Activated naive CD8-positive, alpha-beta T cell (primary cell): ENCODE data around the gene GAS7.

Source experiments
- H3K27ac Mint-ChIP-seq: one replicate; pipeline ENCODE4 v1.8.0; 2021; ENCODE audit warnings: mixed read lengths
- H3K27me3 Mint-ChIP-seq: one replicate; pipeline ENCODE4 v1.8.0; 2021; ENCODE audit warnings: mixed read lengths
- H3K36me3 Mint-ChIP-seq: one replicate; pipeline ENCODE4 v1.8.0; 2021; ENCODE audit warnings: mixed read lengths
- H3K4me1 Mint-ChIP-seq: one replicate; pipeline ENCODE4 v1.8.0; 2021; ENCODE audit warnings: low read depth, mixed read lengths
- H3K4me3 Mint-ChIP-seq: one replicate; pipeline ENCODE4 v1.8.0; 2021; ENCODE audit warnings: mild to moderate bottlenecking, mixed read lengths
- H3K9me3 Mint-ChIP-seq: one replicate; pipeline ENCODE4 v1.8.0; 2021; ENCODE audit warnings: low read depth, mixed read lengths

Gene GAS7

DNA sequence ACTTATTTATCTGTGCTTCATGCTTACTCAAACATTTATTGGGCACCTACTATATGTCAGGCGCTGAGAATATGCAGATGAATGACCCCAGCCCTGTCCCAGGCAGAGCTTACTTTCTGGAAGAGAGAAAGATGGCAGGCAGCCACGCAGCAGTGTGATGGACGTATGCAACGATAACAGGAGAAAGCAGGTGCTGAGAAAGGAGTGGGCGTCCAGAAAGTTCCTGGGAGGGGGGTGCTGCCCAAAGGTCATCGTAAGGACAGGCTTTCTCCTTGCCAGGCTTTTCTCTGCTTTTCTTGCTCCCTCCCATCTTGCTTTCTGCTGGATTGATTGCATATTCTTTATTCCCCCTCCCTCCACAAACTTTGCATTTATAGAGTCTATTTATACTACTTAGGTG is 124.5 kb downstream of the GAS7 start:
- no peak overlapping the region for H3K27ac Mint-ChIP-seq
- no peaks in the 10 kb centered on the region for H3K4me1 Mint-ChIP-seq
- H3K9me3 Mint-ChIP-seq, result peaks cover 5% of the 10 kb centered on the region
- peaks cover 2% of the 10 kb centered on the region for H3K27me3 Mint-ChIP-seq
- H3K4me3 Mint-ChIP-seq, result no peak overlapping the region
- H3K36me3 Mint-ChIP-seq, result no peaks in the 10 kb centered on the region

DNA sequence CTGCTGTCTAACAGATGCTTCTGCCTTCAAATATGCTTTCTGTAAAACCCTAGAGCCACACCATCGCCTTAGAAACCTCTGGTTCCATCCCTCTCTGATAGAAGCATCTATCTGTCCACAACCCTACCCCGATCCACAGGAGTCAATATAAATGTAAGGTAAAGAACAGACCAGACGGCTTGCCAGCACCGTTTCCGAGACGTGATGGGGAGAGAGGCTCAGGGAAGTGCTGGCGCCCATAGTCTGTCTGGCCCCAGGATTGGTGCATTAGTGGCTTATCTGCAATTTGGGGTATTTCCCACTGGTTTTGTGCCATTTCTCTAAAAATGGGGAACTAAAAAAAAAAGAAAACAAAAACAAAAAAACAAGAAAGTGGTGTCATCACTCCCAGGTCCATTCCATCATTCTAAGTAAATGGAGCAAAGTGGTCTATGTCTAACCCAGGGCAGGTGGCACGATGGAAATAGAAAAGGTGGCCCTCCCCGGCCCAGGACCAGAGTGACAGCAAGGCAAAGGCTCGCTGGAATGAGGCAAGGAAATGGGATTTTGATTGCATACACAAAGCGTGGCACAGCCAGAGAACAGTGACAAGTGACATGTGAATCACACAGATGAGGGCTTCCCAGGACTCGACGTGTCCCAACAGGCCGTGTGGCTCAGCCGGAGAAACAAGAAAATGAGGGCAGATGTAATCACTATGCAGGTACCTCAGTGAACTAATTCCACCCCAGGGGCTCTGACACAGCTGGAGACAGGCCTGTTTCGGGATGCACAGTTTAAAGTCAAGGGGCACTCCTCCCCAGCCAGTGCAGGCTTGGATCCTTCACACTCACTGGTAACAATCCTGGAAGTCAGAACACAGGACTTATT is 125.6 kb downstream of the GAS7 start:
- no peak overlapping the region for H3K27ac Mint-ChIP-seq
- peaks cover 4% of the 10 kb centered on the region for H3K9me3 Mint-ChIP-seq
- no peaks in the 10 kb centered on the region for H3K36me3 Mint-ChIP-seq
- H3K27me3 Mint-ChIP-seq, result peaks cover 2% of the 10 kb centered on the region
- no peaks in the 10 kb centered on the region for H3K4me1 Mint-ChIP-seq
- no peak overlapping the region for H3K4me3 Mint-ChIP-seq

DNA sequence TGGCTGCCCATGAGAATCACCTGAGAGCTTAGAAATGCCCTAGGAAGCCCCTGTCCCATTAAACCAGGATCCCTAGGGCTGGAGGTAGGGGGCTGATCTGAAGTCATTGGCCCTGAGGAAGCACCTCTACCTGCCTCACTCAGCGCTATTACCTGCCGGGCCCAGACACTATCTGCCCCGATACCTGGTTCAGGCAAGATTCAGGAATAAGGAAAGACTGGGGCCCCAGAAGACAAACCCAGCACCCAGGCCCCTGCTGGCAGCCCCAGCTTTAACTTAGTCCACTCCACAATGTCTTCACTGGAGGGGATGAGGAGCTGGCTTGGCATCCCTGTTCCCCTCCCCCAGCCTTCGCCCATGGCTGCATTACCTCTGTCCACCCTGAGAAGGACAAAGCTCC is 126.3 kb downstream of the GAS7 start:
- Mint-ChIP-seq H3K4me1 (no peaks in the 10 kb centered on the region), H3K4me3 (no peak overlapping the region), H3K27me3 (peaks cover 2% of the 10 kb centered on the region), H3K9me3 (no peaks in the 10 kb centered on the region), H3K27ac (no peak overlapping the region), H3K36me3 (no peaks in the 10 kb centered on the region)

DNA sequence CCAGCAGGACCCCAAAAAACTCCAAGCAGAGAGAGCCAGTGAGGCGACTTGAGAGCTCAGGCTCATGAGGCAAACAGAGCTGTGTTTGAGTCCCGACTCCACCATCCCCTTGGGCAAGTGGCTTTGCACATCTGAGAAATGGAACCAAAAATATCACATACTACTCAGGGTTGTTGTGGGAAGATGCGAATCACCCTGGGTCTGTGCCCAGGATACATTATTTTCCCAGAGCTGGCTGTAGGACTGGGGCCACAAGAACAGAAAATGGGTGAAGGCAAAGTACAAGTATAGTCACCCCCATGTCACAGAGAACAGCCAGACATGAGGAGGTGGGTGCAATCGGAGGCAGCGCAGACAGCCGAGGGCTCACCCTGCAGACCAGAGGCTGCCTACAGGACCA is 127.3 kb downstream of the GAS7 start:
- Mint-ChIP-seq H3K4me3 (no peak overlapping the region), H3K9me3 (no peaks in the 10 kb centered on the region), H3K27ac (no peak overlapping the region), H3K4me1 (no peaks in the 10 kb centered on the region), H3K36me3 (no peaks in the 10 kb centered on the region), H3K27me3 (peaks cover 2% of the 10 kb centered on the region)

DNA sequence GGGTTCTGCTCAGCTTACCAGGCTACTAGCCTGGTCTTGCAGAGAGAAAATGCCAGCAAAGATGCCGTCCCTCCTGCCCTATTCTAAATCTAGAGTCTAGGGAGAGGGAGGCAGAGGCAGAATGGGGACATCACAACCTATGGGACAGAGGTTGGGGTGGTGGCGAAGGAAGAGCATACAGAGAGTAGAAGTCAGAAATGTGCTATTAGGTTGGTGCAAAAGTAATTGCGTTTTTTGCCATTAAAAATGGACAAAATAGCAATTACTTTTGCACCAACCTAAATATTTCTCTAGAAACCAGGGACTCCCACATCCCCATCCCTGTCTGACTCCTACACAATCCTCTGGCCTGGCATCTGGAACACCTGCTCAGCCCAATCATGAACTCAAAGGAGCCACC is 127.7 kb downstream of the GAS7 start:
- H3K27me3 Mint-ChIP-seq, result peaks cover 2% of the 10 kb centered on the region
- H3K36me3 Mint-ChIP-seq, result no peaks in the 10 kb centered on the region
- no peak overlapping the region for H3K27ac Mint-ChIP-seq
- no peaks in the 10 kb centered on the region for H3K4me1 Mint-ChIP-seq
- H3K4me3 Mint-ChIP-seq, result no peak overlapping the region
- peaks cover 2% of the 10 kb centered on the region for H3K9me3 Mint-ChIP-seq

DNA sequence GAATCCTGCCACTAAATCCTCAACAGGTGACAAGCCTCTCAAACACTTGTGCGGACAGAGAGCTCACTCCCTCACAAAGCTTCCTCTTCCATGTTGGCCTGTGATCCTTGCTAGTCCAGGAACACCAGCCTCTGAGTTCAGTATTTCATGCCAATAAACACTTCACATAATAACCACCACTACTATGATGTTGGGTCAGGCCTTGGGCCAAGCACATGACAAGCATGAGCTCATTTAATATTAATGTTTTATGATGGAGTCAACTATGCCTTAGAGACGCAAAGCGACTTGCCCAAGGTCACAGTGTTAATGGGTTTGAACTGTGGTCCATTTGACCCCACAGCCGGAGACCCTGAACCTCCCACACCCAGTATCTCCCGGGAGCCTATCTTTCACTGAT is 129.1 kb downstream of the GAS7 start:
- Mint-ChIP-seq H3K27me3 (peaks cover 2% of the 10 kb centered on the region), H3K36me3 (no peaks in the 10 kb centered on the region), H3K4me3 (no peak overlapping the region), H3K27ac (no peak overlapping the region), H3K4me1 (no peaks in the 10 kb centered on the region), H3K9me3 (peaks cover 10% of the 10 kb centered on the region)

DNA sequence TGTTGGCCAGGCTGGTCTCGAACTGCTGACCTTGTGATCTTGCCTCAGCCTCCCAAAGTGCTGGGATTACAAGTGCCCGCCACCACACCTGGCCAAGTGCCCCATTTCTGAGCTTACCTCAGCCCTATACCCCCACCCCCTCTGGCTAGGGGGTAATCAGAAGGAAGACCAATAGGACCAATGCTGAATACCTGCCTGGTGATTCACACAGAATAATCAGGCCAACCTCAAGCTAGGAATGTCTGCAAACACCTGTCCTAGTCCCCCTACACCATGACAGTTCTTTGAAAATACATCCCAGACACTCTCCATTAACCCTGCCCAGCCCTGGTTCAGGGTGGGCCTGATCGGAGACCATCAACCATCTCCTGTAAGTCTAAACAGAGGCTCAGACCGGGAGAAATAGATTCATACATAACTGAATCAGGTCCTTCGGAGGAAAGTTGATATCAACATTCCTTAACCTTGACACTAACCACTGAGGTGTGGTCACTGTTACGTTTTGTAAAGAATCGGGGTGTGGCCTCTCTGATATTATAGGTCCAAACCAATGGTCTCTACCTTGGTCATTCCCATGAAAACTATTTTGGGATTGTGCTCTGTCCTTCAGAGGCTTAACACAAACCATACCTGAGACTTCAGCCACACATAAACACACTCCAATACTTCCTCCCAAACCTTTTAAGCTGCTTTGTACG is 130.8 kb downstream of the GAS7 start:
- Mint-ChIP-seq H3K27me3 (peaks cover 2% of the 10 kb centered on the region), H3K4me3 (no peak overlapping the region)

DNA sequence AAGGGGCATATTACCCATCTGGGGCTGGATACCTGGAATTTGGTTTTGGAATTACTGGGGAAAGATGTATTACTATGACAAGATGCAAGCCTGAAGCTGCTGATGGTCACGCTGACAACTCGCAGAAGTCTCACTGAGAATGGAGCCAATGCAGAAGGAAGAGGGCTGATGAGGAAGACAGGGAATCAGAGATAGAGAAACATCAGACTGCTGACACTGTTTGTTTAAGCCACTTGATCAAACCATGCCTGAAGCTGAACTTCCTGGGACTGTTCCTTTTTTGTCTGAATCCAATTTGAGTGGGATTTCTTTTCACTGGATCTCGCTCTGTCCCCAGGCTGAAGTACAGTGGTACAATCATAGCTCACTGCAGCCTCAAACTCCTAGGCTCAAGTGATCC is 133.9 kb downstream of the GAS7 start:
- Mint-ChIP-seq H3K4me1 (peaks cover 11% of the 10 kb centered on the region), H3K27ac (no peak overlapping the region), H3K27me3 (no peaks in the 10 kb centered on the region), H3K9me3 (peaks cover 10% of the 10 kb centered on the region), H3K36me3 (no peaks in the 10 kb centered on the region), H3K4me3 (no peak overlapping the region)

More for the DNA sequence above, 130.8 kb downstream of the GAS7 start:
- no peak overlapping the region for H3K27ac Mint-ChIP-seq
- H3K36me3 Mint-ChIP-seq, result no peaks in the 10 kb centered on the region
- peaks cover 11% of the 10 kb centered on the region for H3K4me1 Mint-ChIP-seq
- peaks cover 10% of the 10 kb centered on the region for H3K9me3 Mint-ChIP-seq

DNA sequence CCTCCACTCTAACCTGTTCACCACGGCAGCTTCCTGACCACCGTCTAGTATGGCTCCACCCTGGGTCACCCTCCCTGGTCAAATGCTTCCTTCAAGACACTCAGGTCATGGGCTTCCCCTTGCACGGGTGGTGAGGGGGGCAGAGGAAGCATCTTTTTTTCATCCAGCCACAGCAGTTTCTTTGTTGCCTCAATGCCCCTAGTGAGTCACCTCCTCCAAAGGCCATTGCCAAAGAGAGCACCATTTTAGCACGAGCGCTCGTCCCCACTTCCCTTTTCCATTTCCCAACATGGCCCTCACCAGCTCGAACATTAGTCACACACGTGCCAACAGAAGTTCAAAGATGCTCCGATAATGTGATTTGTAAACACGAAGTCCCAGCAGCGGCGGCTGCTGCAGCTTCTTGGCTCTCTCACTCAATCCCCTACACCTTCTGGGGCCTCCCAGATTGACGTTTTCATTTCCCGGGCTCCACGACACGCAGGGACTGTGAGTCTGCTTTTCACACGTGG is 134.6 kb downstream of the GAS7 start:
- Mint-ChIP-seq H3K27me3 (no peaks in the 10 kb centered on the region), H3K36me3 (no peaks in the 10 kb centered on the region), H3K4me3 (no peak overlapping the region), H3K9me3 (peaks cover 10% of the 10 kb centered on the region), H3K4me1 (peaks cover 11% of the 10 kb centered on the region), H3K27ac (no peak overlapping the region)

DNA sequence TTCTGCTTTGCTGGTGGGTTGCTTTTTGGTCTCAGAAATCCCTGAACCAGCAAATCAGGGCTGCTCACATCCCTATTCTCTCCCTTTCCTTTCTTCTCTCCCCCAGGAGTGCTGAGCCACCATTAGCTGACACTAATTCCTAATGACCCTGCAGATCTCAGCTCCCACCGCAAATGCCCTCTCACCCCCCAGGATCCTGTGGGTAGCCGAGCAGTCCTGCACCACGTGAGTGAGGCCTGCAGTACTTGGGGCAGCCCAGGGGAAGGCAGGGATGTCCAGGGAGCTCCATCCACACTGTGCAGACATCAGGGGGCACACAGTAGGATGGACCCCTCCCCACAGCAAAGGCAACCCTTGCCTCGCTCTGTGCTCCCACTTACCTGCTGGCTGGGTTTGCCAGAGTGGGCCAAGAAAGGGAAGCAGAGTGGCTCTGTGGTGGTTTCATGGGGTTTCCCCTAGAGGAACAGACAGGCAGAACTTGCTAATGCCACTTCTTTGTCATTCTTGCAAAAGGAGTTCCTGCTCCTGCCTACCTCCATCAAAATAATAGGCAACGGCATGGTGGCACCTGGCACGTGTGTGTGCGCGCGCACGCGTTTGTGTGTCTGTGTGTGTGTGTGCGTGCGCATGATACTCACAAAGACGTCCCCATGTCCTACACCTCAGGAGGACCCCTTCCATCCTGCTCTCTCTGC is 135.6 kb downstream of the GAS7 start:
- H3K36me3 Mint-ChIP-seq, result no peaks in the 10 kb centered on the region

DNA sequence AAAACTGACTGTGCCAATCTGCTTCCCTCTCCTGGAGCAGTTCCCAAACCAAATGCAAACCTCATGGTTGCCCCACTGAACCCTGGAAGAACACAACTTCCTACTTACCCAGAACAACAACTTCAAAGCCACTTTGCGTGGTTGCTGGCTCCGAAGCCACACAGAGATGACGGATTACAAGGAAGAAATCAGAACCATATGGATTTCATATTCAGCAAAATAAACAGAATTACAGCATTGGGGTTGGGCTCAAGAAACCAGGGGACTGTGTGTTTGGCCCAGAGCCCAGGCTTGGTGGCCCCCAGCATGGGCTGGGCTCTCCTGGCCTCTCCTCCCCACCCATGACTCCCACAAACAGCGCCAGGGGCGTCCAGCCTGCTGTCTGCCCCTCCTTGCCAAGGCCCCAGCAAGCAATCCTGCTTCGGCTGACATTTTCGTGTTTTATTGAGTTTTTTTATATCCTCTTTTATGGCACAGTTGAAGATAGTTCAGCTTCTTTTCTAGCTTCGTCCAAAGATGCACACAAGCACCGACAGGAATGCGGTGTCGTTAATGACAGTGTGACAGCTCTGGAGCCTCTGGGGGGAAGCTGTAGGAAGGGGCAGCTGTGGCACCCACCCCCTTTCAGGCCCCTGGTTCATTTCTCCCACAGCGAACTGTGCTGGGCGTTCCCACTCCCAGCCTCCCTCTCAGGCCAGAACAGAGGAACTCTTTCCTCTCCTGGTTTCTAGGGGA is 137.1 kb downstream of the GAS7 start:
- peaks cover 11% of the 10 kb centered on the region for H3K4me1 Mint-ChIP-seq
- no peaks in the 10 kb centered on the region for H3K36me3 Mint-ChIP-seq
- no peak overlapping the region for H3K4me3 Mint-ChIP-seq
- H3K27ac Mint-ChIP-seq, result no peak overlapping the region
- H3K9me3 Mint-ChIP-seq, result peaks cover 10% of the 10 kb centered on the region
- no peaks in the 10 kb centered on the region for H3K27me3 Mint-ChIP-seq

More for the DNA sequence above, 135.6 kb downstream of the GAS7 start:
- Mint-ChIP-seq H3K4me3 (no peak overlapping the region), H3K27ac (no peak overlapping the region), H3K4me1 (peaks cover 11% of the 10 kb centered on the region), H3K9me3 (peaks cover 10% of the 10 kb centered on the region), H3K27me3 (no peaks in the 10 kb centered on the region)

DNA sequence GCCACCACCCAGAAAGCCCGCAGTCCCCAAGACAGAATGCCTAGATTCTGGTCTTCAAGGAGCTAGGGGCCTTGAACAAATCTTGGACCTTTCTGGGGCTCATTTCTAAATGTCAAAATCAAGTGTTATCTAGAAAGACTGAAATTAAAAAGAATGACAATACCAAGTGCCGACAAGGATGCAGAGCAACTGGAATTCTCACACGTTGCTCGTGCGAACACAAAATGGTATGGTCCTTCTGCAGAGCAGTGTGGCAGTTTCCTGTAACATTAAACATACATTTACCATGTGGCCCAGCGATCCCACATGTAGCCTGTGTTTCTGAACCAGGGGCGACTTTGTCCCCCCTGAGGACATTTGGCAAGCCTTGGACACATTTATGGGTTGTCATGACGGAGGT is 137.9 kb downstream of the GAS7 start:
- Mint-ChIP-seq H3K27me3 (no peaks in the 10 kb centered on the region), H3K9me3 (peaks cover 6% of the 10 kb centered on the region), H3K4me3 (no peak overlapping the region), H3K36me3 (no peaks in the 10 kb centered on the region), H3K4me1 (peaks cover 11% of the 10 kb centered on the region), H3K27ac (no peak overlapping the region)

DNA sequence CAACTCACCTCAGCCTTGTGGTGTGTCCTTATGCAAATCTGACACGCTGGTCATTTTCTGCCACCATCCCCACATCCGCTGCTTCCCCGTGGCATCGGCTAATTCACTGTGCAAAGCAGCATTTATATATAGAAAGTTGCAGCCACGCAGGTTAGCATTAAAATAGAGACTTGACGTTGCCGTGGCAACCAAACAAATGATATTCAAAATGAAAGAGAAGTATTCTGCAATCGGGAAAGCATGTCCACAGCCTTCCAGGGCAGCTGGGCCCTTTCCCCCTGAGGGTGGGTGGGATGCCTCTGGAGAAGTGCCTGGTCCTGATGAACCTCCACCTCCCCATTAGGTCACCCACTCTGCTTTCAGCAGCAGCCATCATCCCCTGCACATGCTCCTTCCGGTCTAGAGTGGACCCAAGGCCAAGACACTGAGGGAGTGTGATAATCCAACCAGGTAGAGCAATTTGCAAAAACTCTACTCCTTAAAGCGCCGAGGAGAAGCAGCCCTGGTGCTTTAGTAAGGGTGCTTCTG is 138.7 kb downstream of the GAS7 start:
- Mint-ChIP-seq H3K27ac (no peak overlapping the region), H3K36me3 (no peaks in the 10 kb centered on the region), H3K4me3 (no peak overlapping the region), H3K4me1 (peaks cover 11% of the 10 kb centered on the region), H3K9me3 (no peaks in the 10 kb centered on the region), H3K27me3 (no peaks in the 10 kb centered on the region)

DNA sequence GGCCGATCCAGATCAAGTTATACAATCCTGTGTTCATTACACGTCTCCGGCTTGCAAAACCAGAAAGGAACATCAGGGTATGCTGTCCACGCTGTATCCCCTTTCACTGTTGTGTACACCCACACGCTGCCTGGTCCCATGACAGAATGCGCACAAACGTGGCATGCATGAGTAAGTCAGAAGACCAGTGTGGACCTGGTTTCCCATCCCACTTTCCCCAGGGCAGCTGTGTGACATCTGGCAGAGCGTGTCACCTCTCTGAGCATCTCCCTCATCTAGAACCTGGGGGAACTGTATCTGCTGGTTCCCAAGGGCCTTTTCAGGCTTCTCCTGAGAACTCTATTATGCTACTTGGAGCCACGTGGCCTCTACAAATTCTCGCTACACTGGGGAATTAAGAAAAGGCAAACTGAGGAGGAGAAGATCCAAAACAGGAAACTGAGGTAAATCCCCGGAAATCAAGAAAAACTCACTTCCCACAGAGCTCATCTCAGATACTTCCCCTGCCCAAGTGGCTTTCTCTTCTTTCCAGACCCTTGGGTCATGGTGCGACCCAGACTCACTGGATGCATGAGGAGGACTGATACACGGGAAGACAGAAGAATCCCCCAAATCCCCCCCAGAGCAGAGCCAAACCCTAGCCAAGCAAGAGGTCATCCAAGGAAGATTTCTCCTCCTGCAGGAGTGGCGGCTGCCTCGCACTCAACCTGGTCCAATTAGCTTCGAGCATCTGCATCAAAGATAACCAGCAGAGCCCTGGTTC is 139.3 kb downstream of the GAS7 start:
- H3K27ac Mint-ChIP-seq, result no peak overlapping the region

More for the DNA sequence above, 139.3 kb downstream of the GAS7 start:
- Mint-ChIP-seq H3K36me3 (no peaks in the 10 kb centered on the region), H3K4me1 (peaks cover 11% of the 10 kb centered on the region), H3K9me3 (no peaks in the 10 kb centered on the region), H3K27me3 (no peaks in the 10 kb centered on the region), H3K4me3 (no peak overlapping the region)
